ENCODE measurements around the gene MPRIP.

GRCh38 chr17:17216236-17216635, 174.0 kb downstream of the MPRIP start:
- TF ChIP-seq CTCF (IDR thresholded peaks at IDR 0.05): no peak
- TF ChIP-seq POLR2A (IDR thresholded peaks at IDR 0.05): no peak
